Neuron (in vitro differentiated cells): ENCODE measurements around the gene TFE3.
"Not testable (repeated sequence)": the region's sequence is repeated elsewhere in the genome, so short reads cannot be mapped to it uniquely, and the experiment has no call there.

ENCODE experiments used
- H2AFZ ChIP-seq: one replicate; pipeline ENCODE4 v1.6.1; 2013; ENCODE audit warnings: low read depth, mild to moderate bottlenecking, inconsistent platforms, low read length, moderate library complexity
- H3K27me3 ChIP-seq: one replicate; pipeline ENCODE4 v1.6.1; 2013; ENCODE audit warnings: low read length; ENCODE audit not compliant: insufficient read depth
- H3K36me3 ChIP-seq: one replicate; pipeline ENCODE4 v1.6.1; 2013; ENCODE audit warnings: low read length; ENCODE audit not compliant: insufficient read depth
- H3K4me1 ChIP-seq: one replicate; pipeline ENCODE4 v1.6.1; 2013; ENCODE audit warnings: low read length; ENCODE audit not compliant: insufficient read depth
- H3K4me3 ChIP-seq: 2 replicates; pipeline ENCODE4 v1.5.1; 2013; ENCODE audit warnings: mild to moderate bottlenecking, low read length, moderate library complexity
- H3K9me3 ChIP-seq: one replicate; pipeline ENCODE4 v1.6.1; 2013; ENCODE audit warnings: low read length

The TFE3 gene

DNA sequence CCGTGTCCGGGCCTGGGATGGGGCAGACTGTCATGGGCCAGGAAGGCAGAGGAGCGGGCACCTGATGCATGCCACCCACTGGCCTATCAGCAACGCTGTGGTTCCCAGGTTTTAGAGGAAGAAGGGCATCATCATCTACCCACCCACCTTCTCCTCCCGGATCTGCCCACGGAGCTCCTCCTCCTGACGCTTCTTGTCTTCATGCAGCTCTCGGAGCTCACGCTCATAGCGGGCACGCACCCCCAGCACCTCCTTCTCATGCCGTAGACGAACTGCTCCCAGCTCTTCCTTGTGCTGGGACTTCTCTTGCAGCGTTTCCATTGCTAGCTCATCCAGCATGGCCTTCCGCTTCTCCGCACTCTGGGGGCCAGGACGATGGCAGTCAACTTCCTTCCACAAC is 60.1 kb downstream of the TFE3 start:
- no peaks in the 10 kb centered on the region for H3K27me3 ChIP-seq
- H3K4me1 ChIP-seq: no peaks in the 10 kb centered on the region
- H3K9me3 ChIP-seq: no peaks in the 10 kb centered on the region
- H3K36me3 ChIP-seq: peaks cover 23% of the 10 kb centered on the region
- no peak overlapping the region for H2AFZ ChIP-seq
- H3K4me3 ChIP-seq: no peak overlapping the region

DNA sequence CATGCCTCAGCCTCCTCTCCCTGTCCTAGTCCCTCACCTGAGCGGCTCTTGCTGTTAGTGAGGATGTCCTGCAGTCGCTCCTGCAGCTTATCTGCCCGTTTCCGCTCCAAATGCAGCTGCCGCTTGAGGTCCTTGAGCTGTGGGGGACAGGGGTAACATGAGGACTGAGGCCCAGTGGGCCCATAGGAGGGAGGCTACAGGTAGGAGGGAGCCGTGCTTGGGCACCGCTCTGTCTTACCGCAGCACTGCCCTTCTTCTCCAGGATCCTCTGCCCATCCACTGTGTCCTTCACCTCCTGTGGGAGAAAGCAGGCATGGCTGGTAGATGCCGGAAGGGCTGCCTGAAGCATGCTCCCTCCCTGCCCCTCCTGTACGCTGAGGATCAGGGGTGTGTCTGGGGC is 62.0 kb downstream of the TFE3 start:
- no peaks in the 10 kb centered on the region for H3K27me3 ChIP-seq
- no peak overlapping the region for H3K4me3 ChIP-seq
- H3K4me1 ChIP-seq: no peaks in the 10 kb centered on the region
- no peak overlapping the region for H2AFZ ChIP-seq
- H3K36me3 ChIP-seq: peaks cover 27% of the 10 kb centered on the region
- no peaks in the 10 kb centered on the region for H3K9me3 ChIP-seq

DNA sequence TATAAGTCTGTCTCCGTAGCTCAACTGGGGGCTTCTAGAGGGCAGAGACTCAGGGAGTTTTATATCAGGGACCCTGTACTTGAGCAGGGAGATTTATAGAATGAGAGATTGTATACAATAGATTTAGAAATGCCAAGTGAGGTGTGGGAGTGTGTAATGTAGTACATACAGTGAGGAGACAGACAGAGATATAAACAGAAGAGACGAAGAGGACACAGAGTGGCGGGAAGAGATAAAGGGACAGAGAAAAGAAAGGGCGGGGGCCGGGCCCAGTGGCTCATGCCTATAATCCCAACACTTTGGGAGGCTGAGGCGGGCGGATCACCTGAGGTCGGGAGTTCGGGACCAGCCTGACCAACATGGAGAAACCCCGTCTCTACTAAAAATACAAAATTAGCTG is 62.8 kb downstream of the TFE3 start:
- H3K27me3 ChIP-seq, H3K4me1 ChIP-seq, H3K4me3 ChIP-seq, H3K9me3 ChIP-seq, H2AFZ ChIP-seq: not testable (repeated sequence)
- H3K36me3 ChIP-seq: peaks cover 30% of the 10 kb centered on the region
